GM12865 (cell line): Measurements from ENCODE around the gene DENND2D.

Source experiments
- DNase-seq: peaks from one replicate; pipeline ENCODE4 v3.0.0; 2010; ENCODE audit warnings: low read depth
- H3K4me3 ChIP-seq: 2 replicates; pipeline ENCODE4 v1.5.1; 2011; ENCODE audit warnings: mild to moderate bottlenecking, low read depth, low read length, control low read depth
- CTCF ChIP-seq: IDR thresholded peaks from 2 replicates; pipeline ENCODE4 v1.5.1; 2011; ENCODE audit warnings: low read length, control low read depth, low read depth, inconsistent platforms; ENCODE audit not compliant: insufficient read depth; ENCODE audit errors: missing control alignments

Gene DENND2D

GRCh38 chr1:111139324-111139955 lies 61.0 kb downstream of the DENND2D start:
- H3K4me3 ChIP-seq, result peak overlapping the region; percentile 96
- DNase-seq, result peak; percentile 72
- no peak for TF ChIP-seq CTCF
